ENCODE measurements around the gene CASKIN2. TPM values are rescaled to one million over a fixed set of nuclear protein-coding genes. Genes with fewer than 3 reads are reported as not detected.

The CASKIN2 gene
- total and polyA plus RNA-seq, 10 of the 15 experiments (the other 5 are each of a cell fraction or from before 2014, with no cell fraction given), result 0.02 to 2.7 (median 0.44) TPM; not detected in 1

DNA sequence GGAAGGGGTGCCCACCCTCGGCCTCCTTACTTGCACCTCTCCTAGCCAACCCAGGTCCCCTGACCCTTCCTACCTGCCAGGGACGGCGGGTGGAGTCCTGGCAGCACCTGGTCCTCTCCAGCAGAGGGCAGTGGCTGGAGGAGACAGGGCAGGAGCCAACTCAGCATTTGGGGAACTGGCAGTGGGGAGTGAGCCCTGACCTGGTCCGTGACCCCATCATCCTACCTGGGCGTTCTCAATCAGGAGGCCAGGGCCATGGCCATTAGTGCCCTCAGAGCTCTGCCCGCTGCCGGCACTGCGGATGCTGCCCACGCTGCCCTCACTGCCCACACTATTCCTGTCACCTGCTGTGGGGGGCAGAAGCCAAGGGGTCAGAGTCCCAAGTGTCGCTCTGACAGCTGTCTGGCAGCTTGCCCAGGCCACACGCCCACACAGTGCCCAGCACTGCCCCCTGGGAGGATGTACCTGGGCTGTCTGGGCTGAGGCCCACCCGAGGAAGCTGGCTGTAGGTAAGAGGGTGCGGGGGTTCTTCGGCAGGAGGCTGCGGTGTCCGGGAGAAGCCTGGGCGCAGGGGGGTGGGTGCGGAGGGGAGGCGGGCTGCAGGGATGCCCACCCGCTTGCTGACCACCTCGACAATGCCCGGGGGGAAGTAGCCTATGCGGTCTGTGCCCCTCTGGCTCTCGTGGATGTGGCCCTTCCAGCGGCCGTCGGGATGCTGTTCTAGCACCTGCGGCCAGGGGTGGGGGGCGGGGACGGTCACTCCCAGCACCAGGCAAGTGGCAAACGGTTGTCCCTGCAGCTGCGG is 10.8 kb downstream of the CASKIN2 start (continued):
- TF ChIP-seq, protein P1, sequence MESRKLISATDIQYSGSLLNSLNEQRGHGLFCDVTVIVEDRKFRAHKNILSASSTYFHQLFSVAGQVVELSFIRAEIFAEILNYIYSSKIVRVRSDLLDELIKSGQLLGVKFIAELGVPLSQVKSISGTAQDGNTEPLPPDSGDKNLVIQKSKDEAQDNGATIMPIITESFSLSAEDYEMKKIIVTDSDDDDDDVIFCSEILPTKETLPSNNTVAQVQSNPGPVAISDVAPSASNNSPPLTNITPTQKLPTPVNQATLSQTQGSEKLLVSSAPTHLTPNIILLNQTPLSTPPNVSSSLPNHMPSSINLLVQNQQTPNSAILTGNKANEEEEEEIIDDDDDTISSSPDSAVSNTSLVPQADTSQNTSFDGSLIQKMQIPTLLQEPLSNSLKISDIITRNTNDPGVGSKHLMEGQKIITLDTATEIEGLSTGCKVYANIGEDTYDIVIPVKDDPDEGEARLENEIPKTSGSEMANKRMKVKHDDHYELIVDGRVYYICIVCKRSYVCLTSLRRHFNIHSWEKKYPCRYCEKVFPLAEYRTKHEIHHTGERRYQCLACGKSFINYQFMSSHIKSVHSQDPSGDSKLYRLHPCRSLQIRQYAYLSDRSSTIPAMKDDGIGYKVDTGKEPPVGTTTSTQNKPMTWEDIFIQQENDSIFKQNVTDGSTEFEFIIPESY (IDR thresholded peaks at IDR 0.05), result no peak
- TF ChIP-seq ZNF687 (IDR thresholded peaks at IDR 0.05), result no peak

GRCh38 chr17:75503976-75504346 is 11.4 kb downstream of the CASKIN2 start:
- Histone ChIP-seq H2AFZ (ENCODE audit: control insufficient read depth, low read depth, low read length) (no peak overlapping the region), H3K9me3 (replicated peaks; ENCODE audit: control insufficient read depth, insufficient read depth, low read length) (no peaks in the 10 kb centered on the region), H3K4me3 (no peak overlapping the region), H4K20me1 (ENCODE audit: control insufficient read depth, insufficient read depth) (no peaks in the 10 kb centered on the region), H3K4me1 (ENCODE audit: control insufficient read depth, insufficient read depth, low read length) (no peaks in the 10 kb centered on the region), H3K27me3 (replicated peaks in 1 of 2; ENCODE audit: control insufficient read depth in 2 of 2, insufficient read depth in 2 of 2, low read length in 1 of 2) (no peaks in the 10 kb centered on the region), H3K9ac (ENCODE audit: control insufficient read depth, insufficient read depth, low read length) (no peak overlapping the region), H3K4me2 (ENCODE audit: control insufficient read depth, insufficient read depth) (no peak overlapping the region), H3K27ac (ENCODE audit: control insufficient read depth, insufficient read depth) (no peak overlapping the region), H3K79me2 (ENCODE audit: control insufficient read depth, insufficient read depth, low read length) (no peaks in the 10 kb centered on the region), H3K36me3 (ENCODE audit: control insufficient read depth in 2 of 2, insufficient read depth in 2 of 2, low read length in 1 of 2) (no peaks in the 10 kb centered on the region; a peak in 1 of 4 replicates)
- WGBS (ENCODE audit: insufficient coverage, insufficient replicate concordance, low lambda C conversion rate, missing lambda C conversion rate), result 40% methylated on average over 10 of the region's 13 CpGs
- intact Hi-C loops (cut with micrococcal nuclease; ENCODE audit: unreplicated experiment), result no loop called here
- RAD21 ChIA-PET (ENCODE audit: unreplicated experiment), result interaction anchor here (0.5 to 0.6 kb wide), 2 partner anchors 19 to 23 kb away, joined by 3 read pairs; no protein-coding TSS in a partner anchor
- in situ Hi-C loops (cut with MboI), result no loop called here
- SMC1A ChIA-PET (ENCODE audit: uncharacterized antibody, unreplicated experiment), result interaction anchor here (1.4 kb wide), 1 partner anchor 44 kb away, joined by 4 read pairs; no protein-coding TSS in a partner anchor
- CTCF ChIA-PET, result interaction anchor here (1.2 to 1.6 kb wide), 3 partner anchors 12 to 97 kb away, joined by 4 to 6 read pairs (median 5); partner anchors contain the start of gene TSEN54
- FAIRE-seq (no peak), DNase-seq (ENCODE audit: low read depth, low spot score) (no peak), ATAC-seq (no peak)
- BruUV-seq (replicated peaks), result no TSS peak
- POLR2A ChIA-PET, result no interaction called here
- TF ChIP-seq JUND (IDR thresholded peaks at IDR 0.05; ENCODE audit: low read depth, low read length) (no peak), BACH1 (IDR thresholded peaks at IDR 0.05; ENCODE audit: borderline replicate concordance) (no peak), NR2C2 (IDR thresholded peaks at IDR 0.05; ENCODE audit: borderline replicate concordance, control insufficient read depth, insufficient read length, low read depth) (no peak), SUZ12 (IDR thresholded peaks at IDR 0.05; ENCODE audit: unreplicated experiment) (no peak), BCL3 (IDR thresholded peaks at IDR 0.05; ENCODE audit: borderline replicate concordance, insufficient read depth, low read depth, low read length, poor library complexity, severe bottlenecking) (no peak), STAT3 (IDR thresholded peaks at IDR 0.05; ENCODE audit: low read depth, low read length) (no peak), YY1 (IDR thresholded peaks at IDR 0.05; ENCODE audit: low read depth, low read length) (no peak), RAD21 (IDR thresholded peaks at IDR 0.05; ENCODE audit: insufficient read depth, low read depth, low read length) (no peak)
- TF ChIP-seq, protein P2, sequence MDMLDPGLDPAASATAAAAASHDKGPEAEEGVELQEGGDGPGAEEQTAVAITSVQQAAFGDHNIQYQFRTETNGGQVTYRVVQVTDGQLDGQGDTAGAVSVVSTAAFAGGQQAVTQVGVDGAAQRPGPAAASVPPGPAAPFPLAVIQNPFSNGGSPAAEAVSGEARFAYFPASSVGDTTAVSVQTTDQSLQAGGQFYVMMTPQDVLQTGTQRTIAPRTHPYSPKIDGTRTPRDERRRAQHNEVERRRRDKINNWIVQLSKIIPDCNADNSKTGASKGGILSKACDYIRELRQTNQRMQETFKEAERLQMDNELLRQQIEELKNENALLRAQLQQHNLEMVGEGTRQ (IDR thresholded peaks at IDR 0.05; ENCODE audit: borderline replicate concordance, low read depth, low read length), result no peak

Measured in GM12878 (cell line).